GM18951 (cell line): ENCODE results near the gene CCDC88B.

Experiments used
- POLR2A ChIP-seq: IDR thresholded peaks from 4 replicates; pipeline ENCODE4 v1.6.1; 2011; ENCODE audit warnings: mild to moderate bottlenecking; ENCODE audit not compliant: insufficient read length, insufficient read depth; ENCODE audit errors: extremely low read depth
- in situ Hi-C: fragments of 300-500 bp; cut with MboI; formaldehyde crosslinking; loops from one replicate; pipeline ENCODE4 v1.12.0; 2022; ENCODE audit warnings: low sequenced_read_pairs, mixed read lengths, inconsistent platforms; ENCODE audit not compliant: unreplicated experiment

Gene CCDC88B

GRCh38 chr11:64378335-64378880 is 38.4 kb downstream of the CCDC88B start:
- in situ Hi-C loops: no loop called here
- TF ChIP-seq POLR2A: no peak

- TF ChIP-seq POLR2A: no peak
- in situ Hi-C loops: no loop called here
Observed at GRCh38 chr11:64379160-64379559, 39.2 kb downstream of the CCDC88B start.

DNA sequence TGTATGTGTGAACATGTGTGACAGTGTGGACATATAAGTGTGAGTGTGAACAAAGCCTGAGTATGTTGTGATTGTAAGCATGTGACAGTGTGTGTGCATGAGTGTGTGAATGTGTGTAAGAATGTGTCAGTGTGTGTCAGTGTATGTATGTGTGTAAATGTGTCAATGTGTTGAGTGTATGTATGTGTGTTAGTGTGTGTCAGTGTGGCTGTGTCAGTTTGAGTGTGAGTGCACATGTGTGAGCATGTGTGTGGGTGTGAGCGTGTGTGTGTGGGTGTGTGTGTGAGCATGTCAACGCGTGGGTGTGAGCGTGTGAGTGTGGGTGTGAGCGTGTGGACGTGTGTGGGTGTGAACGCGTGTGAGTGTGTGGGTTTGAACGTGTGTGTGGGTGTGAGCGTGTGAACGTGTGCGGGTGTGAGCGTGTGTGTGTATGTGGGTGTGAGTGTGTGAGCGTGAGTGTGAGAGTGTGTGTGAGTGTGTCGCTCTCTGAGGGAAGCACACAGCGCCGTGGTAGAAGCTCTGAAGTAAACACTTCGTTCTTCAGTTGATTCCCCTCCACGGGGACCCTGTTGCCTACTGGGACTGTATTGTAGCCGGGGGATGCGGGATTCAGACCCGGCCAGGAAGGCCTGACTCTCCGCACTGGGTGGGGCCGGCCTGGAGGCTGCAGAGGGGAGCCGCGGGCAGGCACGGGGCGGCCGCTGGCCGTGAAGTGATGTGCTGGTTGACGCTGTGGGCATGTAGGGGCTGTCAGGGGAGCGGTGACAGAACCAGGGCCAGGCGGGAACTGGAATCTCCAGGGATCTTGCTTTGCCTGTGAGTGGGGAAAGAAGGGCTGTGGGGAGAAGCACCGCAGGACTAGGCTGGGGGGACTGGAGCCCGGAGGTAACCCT is 40.1 kb downstream of the CCDC88B start:
- in situ Hi-C loops: no loop called here
- no peak for TF ChIP-seq POLR2A

DNA sequence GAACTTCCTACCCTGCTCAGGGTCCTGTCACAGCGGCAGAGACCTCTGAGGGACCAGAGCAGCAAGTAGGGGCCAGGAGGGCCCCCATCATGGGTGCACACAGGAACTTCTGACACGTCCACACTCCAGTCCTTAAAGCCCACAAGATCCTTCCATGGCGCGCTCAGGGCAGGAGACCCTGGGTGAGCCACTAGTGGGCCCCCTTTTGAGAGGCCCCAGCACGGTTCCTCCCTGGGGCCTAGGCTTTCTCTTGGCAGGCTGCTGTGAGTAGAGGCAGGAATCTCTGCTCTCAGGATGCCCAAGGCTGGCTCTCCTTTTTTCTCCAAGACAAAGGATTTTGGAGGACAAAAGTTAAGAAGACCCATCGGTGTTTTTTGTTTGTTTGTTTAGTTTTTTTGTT is 41.3 kb downstream of the CCDC88B start:
- in situ Hi-C loops: no loop called here
- no peak for TF ChIP-seq POLR2A

DNA sequence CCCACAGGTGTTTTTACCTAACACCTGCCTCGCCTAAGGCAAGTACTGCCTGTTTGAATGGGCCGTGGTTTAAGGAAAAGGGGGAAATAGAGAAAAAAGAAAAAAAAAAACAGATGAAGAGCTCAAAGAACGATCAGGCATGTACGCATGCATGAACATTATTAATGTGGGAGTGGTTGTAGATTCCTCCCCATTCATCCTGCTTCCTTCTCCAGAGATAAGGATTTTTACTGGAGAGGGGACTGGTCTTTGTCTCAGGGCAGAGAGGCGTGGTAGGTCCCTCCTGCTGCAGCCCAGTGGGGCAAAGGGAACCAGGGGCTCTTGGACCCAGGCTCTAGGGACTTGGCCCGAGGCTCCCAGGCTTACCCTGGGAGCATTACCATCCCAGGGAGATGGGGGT is 42.0 kb downstream of the CCDC88B start:
- TF ChIP-seq POLR2A: no peak
- in situ Hi-C loops: no loop called here

DNA sequence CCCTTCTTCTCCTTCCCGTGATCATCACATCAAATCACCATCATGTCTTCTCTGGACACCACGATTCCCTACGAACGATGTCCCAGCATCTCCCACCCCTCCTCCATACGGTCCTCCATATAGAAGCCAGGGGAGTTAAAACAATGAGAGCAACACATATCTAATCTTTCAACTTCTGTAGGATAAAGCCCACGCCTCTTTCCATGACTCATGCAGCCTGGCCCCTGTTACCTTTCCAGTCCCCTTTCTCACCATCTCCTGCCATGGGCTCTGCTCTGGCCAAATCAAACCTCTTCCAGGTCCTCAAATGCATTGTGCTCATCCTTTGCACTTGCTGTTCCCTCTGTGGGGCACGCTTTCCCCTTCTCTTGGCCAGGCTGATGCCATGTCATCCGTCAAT is 42.6 kb downstream of the CCDC88B start:
- TF ChIP-seq POLR2A: no peak
- in situ Hi-C loops: no loop called here

DNA sequence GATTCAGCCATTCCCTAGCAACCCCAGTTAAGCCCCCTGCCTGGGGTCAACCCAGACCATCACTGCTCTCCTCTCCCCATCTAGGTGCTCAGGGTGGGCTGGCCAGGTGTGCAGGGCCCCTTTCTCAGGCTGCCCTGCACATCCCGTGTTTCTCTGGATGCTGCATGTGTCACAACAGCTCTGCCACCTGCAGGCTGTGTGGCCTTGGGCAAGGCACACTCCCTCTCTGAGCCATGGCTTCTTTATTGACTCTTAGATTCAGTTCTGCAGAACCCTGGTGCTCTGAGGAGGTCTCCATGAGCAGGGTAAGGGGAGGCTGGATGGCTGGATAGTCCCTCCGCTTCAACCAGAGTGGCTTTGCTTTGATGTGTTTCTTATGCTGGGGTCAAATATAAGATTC is 43.6 kb downstream of the CCDC88B start:
- in situ Hi-C loops: no loop called here
- TF ChIP-seq POLR2A: no peak

GRCh38 chr11:64384028-64384737 is 44.2 kb downstream of the CCDC88B start:
- no peak for TF ChIP-seq POLR2A
- in situ Hi-C loops: no loop called here

DNA sequence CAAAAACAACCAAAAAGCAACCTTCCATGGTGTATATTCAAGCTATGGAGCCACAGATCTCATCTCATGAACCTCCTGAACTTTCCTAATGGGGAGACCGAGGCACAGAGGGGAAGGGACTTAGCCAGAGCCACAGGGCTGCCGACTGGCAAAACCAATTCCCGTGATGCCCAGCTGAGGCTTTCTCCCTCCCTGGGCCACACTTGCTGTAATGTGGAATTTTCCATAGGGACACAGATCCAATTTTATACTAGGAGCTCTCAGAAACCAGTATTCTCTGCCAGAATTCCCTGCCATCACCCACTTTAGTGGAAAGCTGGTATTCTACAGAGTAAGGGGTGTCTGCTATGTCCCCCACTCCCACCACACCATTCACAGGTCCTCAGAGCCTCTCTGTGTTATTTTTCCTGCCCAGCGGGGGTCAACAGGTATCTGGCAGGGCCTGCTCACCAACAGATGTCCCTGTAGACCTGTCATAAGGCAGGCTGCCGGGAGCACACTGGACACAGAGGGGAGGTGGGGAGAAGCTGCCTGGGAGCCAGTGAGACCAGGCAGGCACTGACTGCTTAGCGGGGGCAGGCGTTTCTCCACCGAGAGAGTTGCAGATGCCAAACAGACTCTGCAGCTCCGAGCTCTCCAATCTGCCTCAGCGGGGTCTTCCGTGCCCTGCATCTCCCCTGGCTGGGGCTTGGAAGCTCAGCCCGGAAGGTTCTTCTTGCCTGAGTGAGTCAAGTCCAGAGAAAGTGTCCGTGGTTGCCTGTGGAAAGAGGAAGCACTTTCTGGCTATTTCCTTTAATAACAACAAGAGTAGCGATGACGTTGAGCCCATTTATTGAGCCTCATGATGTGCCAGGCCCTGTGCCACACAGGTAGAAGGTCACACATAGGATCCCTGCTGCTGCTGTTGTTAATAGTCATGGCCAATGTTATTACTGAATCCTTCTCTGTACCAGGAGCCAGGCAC is 45.3 kb downstream of the CCDC88B start:
- TF ChIP-seq POLR2A: no peak
- in situ Hi-C loops: no loop called here

GRCh38 chr11:64385945-64386704 is 46.1 kb downstream of the CCDC88B start:
- no peak for TF ChIP-seq POLR2A
- in situ Hi-C loops: no loop called here

DNA sequence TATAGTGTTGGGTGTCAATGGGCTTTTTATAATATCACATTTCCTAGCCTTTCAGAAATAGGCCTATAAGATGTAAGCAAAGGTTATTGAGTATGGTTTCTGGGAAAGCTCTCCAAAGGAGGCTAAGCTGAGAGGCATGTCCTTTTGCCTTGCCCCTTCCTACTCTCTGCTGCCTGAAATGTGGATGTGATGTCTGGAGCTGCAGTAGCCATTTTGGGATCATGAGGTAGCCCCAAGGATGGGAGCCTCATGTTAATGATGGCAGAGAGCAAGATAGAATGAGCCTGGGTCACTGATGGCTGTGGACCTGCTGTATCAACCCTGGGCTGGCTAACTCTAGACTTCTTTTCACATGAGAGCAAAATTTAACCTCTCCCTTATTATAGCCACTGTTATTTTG is 47.9 kb downstream of the CCDC88B start:
- no peak for TF ChIP-seq POLR2A
- in situ Hi-C loops: no loop called here

DNA sequence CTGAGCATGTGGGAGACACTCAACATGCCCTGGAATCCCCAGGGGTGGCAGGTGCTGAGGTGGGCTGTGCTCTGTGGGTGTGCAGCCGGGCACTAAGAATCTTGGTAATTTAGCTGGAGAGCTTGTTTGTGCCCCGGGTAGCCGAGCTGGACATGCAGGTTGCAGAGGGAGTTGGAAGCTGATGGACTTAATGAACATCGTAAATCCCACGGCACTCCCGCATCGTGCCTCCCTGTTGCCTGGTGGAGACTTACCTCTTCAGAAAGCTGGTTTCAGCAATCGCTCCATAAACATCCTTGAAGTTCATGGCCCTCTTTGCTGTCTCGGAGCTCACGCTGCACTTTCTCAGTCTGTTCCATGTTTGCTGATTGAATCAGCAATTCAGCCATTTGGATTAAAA is 48.9 kb downstream of the CCDC88B start:
- in situ Hi-C loops: no loop called here

DNA sequence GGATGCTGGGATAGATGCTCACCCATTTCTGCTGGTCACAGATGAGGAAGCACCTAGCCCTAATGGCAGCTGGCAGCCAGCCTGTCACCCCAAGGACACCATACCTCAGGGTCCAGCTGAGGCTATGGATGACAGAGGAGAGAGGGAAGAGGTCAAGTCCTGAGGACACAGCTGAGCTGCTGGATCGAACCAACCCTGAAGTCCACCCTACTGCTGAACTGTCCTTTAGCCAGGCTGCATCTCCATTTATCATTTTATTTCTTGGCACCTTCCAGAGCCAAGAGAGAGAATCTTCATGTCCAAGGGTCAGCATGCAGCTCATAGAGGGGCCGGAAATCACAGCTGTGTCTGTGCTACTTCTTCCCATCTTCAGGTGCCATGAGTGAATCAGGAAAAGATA is 49.8 kb downstream of the CCDC88B start:
- no peak for TF ChIP-seq POLR2A
- in situ Hi-C loops: no loop called here

More for the DNA sequence above, 48.9 kb downstream of the CCDC88B start:
- no peak for TF ChIP-seq POLR2A
